ENCODE data around the gene P3H4.

P3H4 gene

GRCh38 chr17:41800601-41801373 is 11.0 kb downstream of the P3H4 start:
- H3K36me3 ChIP-seq (ENCODE audit: insufficient read depth, low read length), result no peaks in the 10 kb centered on the region
- H3K9me3 ChIP-seq (ENCODE audit: low read length), result no peaks in the 10 kb centered on the region
- H3K27me3 ChIP-seq (ENCODE audit: control insufficient read depth in 1 of 2, insufficient read depth in 2 of 2, low read length in 2 of 2), result peaks cover 0 to 5% of the 10 kb centered on the region in 2 donors
- H3K4me1 ChIP-seq (ENCODE audit: insufficient read depth, low read length), result no peaks in the 10 kb centered on the region
- no peak overlapping the region for H3K4me3 ChIP-seq (ENCODE audit: low read depth in 1 of 2, low read length in 2 of 2)
- no peak overlapping the region for H3K9ac ChIP-seq (ENCODE audit: low read length)
- H3K27ac ChIP-seq (ENCODE audit: low read depth, low read length), result no peak overlapping the region

GRCh38 chr17:41799366-41799765 is 12.4 kb downstream of the P3H4 start:
- no peak overlapping the region for H3K4me3 ChIP-seq (ENCODE audit: low read depth in 1 of 2, low read length in 2 of 2)
- H3K36me3 ChIP-seq (ENCODE audit: insufficient read depth, low read length), result no peaks in the 10 kb centered on the region
- no peak overlapping the region for H3K27ac ChIP-seq (ENCODE audit: low read depth, low read length)
- no peak overlapping the region for H3K9ac ChIP-seq (ENCODE audit: low read length)
- H3K4me1 ChIP-seq (ENCODE audit: insufficient read depth, low read length), result no peaks in the 10 kb centered on the region
- H3K27me3 ChIP-seq (ENCODE audit: control insufficient read depth in 1 of 2, insufficient read depth in 2 of 2, low read length in 2 of 2), result peaks cover 0 to 5% of the 10 kb centered on the region in 2 donors
- H3K9me3 ChIP-seq (ENCODE audit: low read length), result no peaks in the 10 kb centered on the region

- peaks cover 0 to 5% of the 10 kb centered on the region in 2 donors for H3K27me3 ChIP-seq (ENCODE audit: control insufficient read depth in 1 of 2, insufficient read depth in 2 of 2, low read length in 2 of 2)
- H3K9me3 ChIP-seq (ENCODE audit: low read length), result no peaks in the 10 kb centered on the region
- H3K4me3 ChIP-seq (ENCODE audit: low read depth in 1 of 2, low read length in 2 of 2), result no peak overlapping the region
- no peak overlapping the region for H3K27ac ChIP-seq (ENCODE audit: low read depth, low read length)
- H3K4me1 ChIP-seq (ENCODE audit: insufficient read depth, low read length), result no peaks in the 10 kb centered on the region
- H3K9ac ChIP-seq (ENCODE audit: low read length), result no peak overlapping the region
- H3K36me3 ChIP-seq (ENCODE audit: insufficient read depth, low read length), result no peaks in the 10 kb centered on the region
Observed at GRCh38 chr17:41797377-41797776, 14.4 kb downstream of the P3H4 start.

GRCh38 chr17:41796121-41796895 is 15.4 kb downstream of the P3H4 start:
- H3K4me3 ChIP-seq (ENCODE audit: low read depth in 1 of 2, low read length in 2 of 2), result no peak overlapping the region
- H3K27ac ChIP-seq (ENCODE audit: low read depth, low read length), result no peak overlapping the region
- peaks cover 0 to 5% of the 10 kb centered on the region in 2 donors for H3K27me3 ChIP-seq (ENCODE audit: control insufficient read depth in 1 of 2, insufficient read depth in 2 of 2, low read length in 2 of 2)
- no peaks in the 10 kb centered on the region for H3K9me3 ChIP-seq (ENCODE audit: low read length)
- H3K9ac ChIP-seq (ENCODE audit: low read length), result no peak overlapping the region
- no peaks in the 10 kb centered on the region for H3K4me1 ChIP-seq (ENCODE audit: insufficient read depth, low read length)
- H3K36me3 ChIP-seq (ENCODE audit: insufficient read depth, low read length), result no peaks in the 10 kb centered on the region

- Histone ChIP-seq H3K27ac (ENCODE audit: low read depth, low read length) (no peak overlapping the region), H3K4me1 (ENCODE audit: insufficient read depth, low read length) (no peaks in the 10 kb centered on the region), H3K9me3 (ENCODE audit: low read length) (no peaks in the 10 kb centered on the region), H3K36me3 (ENCODE audit: insufficient read depth, low read length) (no peaks in the 10 kb centered on the region), H3K27me3 (ENCODE audit: control insufficient read depth in 1 of 2, insufficient read depth in 2 of 2, low read length in 2 of 2) (no peaks in the 10 kb centered on the region), H3K9ac (ENCODE audit: low read length) (no peak overlapping the region), H3K4me3 (ENCODE audit: low read depth in 1 of 2, low read length in 2 of 2) (no peak overlapping the region)
Observed at GRCh38 chr17:41794540-41794975, 17.2 kb downstream of the P3H4 start.

- no peak overlapping the region for H3K27ac ChIP-seq (ENCODE audit: low read depth, low read length)
- no peaks in the 10 kb centered on the region for H3K27me3 ChIP-seq (ENCODE audit: control insufficient read depth in 1 of 2, insufficient read depth in 2 of 2, low read length in 2 of 2)
- no peak overlapping the region for H3K4me3 ChIP-seq (ENCODE audit: low read depth in 1 of 2, low read length in 2 of 2)
Observed at GRCh38 chr17:41793784-41794539, 17.8 kb downstream of the P3H4 start.

GRCh38 chr17:41792845-41793783 is 18.6 kb downstream of the P3H4 start:
- no peaks in the 10 kb centered on the region for H3K27me3 ChIP-seq (ENCODE audit: control insufficient read depth in 1 of 2, insufficient read depth in 2 of 2, low read length in 2 of 2)
- no peaks in the 10 kb centered on the region for H3K4me1 ChIP-seq (ENCODE audit: insufficient read depth, low read length)
- H3K9ac ChIP-seq (ENCODE audit: low read length), result no peak overlapping the region
- H3K36me3 ChIP-seq (ENCODE audit: insufficient read depth, low read length), result no peaks in the 10 kb centered on the region
- no peaks in the 10 kb centered on the region for H3K9me3 ChIP-seq (ENCODE audit: low read length)
- no peak overlapping the region for H3K27ac ChIP-seq (ENCODE audit: low read depth, low read length)
- H3K4me3 ChIP-seq (ENCODE audit: low read depth in 1 of 2, low read length in 2 of 2), result no peak overlapping the region

More at GRCh38 chr17:41793784-41794539, 17.8 kb downstream of the P3H4 start:
- Histone ChIP-seq H3K9me3 (ENCODE audit: low read length) (no peaks in the 10 kb centered on the region), H3K9ac (ENCODE audit: low read length) (no peak overlapping the region), H3K36me3 (ENCODE audit: insufficient read depth, low read length) (no peaks in the 10 kb centered on the region), H3K4me1 (ENCODE audit: insufficient read depth, low read length) (no peaks in the 10 kb centered on the region)

GRCh38 chr17:41787021-41787418 is 24.7 kb downstream of the P3H4 start:
- Histone ChIP-seq H3K36me3 (ENCODE audit: insufficient read depth, low read length) (no peaks in the 10 kb centered on the region), H3K27ac (ENCODE audit: low read depth, low read length) (no peak overlapping the region), H3K27me3 (ENCODE audit: control insufficient read depth in 1 of 2, insufficient read depth in 2 of 2, low read length in 2 of 2) (peaks cover 13 to 23% of the 10 kb centered on the region in 2 donors), H3K9ac (ENCODE audit: low read length) (no peak overlapping the region), H3K4me1 (ENCODE audit: insufficient read depth, low read length) (no peaks in the 10 kb centered on the region), H3K4me3 (ENCODE audit: low read depth in 1 of 2, low read length in 2 of 2) (no peak overlapping the region), H3K9me3 (ENCODE audit: low read length) (no peaks in the 10 kb centered on the region)

- no peaks in the 10 kb centered on the region for H3K36me3 ChIP-seq (ENCODE audit: insufficient read depth, low read length)
- H3K9me3 ChIP-seq (ENCODE audit: low read length), result no peaks in the 10 kb centered on the region
- peaks cover 13 to 23% of the 10 kb centered on the region in 2 donors for H3K27me3 ChIP-seq (ENCODE audit: control insufficient read depth in 1 of 2, insufficient read depth in 2 of 2, low read length in 2 of 2)
- no peak within 1 kb of the TSS for H3K9ac ChIP-seq (ENCODE audit: low read length)
- peak within 1 kb of the TSS; percentile 38 to 59 for H3K4me3 ChIP-seq (ENCODE audit: low read depth in 1 of 2, low read length in 2 of 2)
- peak within 1 kb of the TSS; percentile 3 for H3K27ac ChIP-seq (ENCODE audit: low read depth, low read length)
- no peaks in the 10 kb centered on the region for H3K4me1 ChIP-seq (ENCODE audit: insufficient read depth, low read length)
Observed at GRCh38 chr17:41786227-41787020, 25.3 kb downstream of the P3H4 start, which contains the start of gene JUP. Gene JUP (minus strand): TSS chr17:41786711. CDS start chr17:41771854, 14,857 bp downstream.

- Histone ChIP-seq H3K9me3 (ENCODE audit: low read length) (no peaks in the 10 kb centered on the region), H3K4me3 (ENCODE audit: low read depth in 1 of 2, low read length in 2 of 2) (peak overlapping the region; percentile 38 to 59), H3K36me3 (ENCODE audit: insufficient read depth, low read length) (no peaks in the 10 kb centered on the region), H3K27ac (ENCODE audit: low read depth, low read length) (peak overlapping the region; percentile 3), H3K4me1 (ENCODE audit: insufficient read depth, low read length) (no peaks in the 10 kb centered on the region), H3K27me3 (ENCODE audit: control insufficient read depth in 1 of 2, insufficient read depth in 2 of 2, low read length in 2 of 2) (peaks cover 13 to 23% of the 10 kb centered on the region in 2 donors), H3K9ac (ENCODE audit: low read length) (no peak overlapping the region)
Observed at GRCh38 chr17:41785859-41786226, 25.9 kb downstream of the P3H4 start.

All from muscle layer of colon (tissue), 2 donors.